WI38 (cell line): ENCODE results near the gene AGPAT1.
"Not testable (repeated sequence)": the region's sequence is repeated elsewhere in the genome, so short reads cannot be mapped to it uniquely, and the experiment has no call there.

Experiments used
- H3K4me3 ChIP-seq: 2 replicates; pipeline ENCODE4 v1.5.1; 2011; ENCODE audit warnings: low read depth, mild to moderate bottlenecking, control low read depth, low read length
- TF ChIP-seq, protein P1 (sequence below): IDR thresholded peaks from 2 replicates; pipeline ENCODE4 v1.5.1; 2012; ENCODE audit warnings: low read depth, mild to moderate bottlenecking, control low read depth, low read length

The AGPAT1 gene

GRCh38 chr6:32216998-32217397, 41.1 kb upstream of the AGPAT1 start:
- TF ChIP-seq, protein P1, sequence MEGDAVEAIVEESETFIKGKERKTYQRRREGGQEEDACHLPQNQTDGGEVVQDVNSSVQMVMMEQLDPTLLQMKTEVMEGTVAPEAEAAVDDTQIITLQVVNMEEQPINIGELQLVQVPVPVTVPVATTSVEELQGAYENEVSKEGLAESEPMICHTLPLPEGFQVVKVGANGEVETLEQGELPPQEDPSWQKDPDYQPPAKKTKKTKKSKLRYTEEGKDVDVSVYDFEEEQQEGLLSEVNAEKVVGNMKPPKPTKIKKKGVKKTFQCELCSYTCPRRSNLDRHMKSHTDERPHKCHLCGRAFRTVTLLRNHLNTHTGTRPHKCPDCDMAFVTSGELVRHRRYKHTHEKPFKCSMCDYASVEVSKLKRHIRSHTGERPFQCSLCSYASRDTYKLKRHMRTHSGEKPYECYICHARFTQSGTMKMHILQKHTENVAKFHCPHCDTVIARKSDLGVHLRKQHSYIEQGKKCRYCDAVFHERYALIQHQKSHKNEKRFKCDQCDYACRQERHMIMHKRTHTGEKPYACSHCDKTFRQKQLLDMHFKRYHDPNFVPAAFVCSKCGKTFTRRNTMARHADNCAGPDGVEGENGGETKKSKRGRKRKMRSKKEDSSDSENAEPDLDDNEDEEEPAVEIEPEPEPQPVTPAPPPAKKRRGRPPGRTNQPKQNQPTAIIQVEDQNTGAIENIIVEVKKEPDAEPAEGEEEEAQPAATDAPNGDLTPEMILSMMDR, result no peak

GRCh38 chr6:32216285-32216684, 40.4 kb upstream of the AGPAT1 start:
- no peak overlapping the region for H3K4me3 ChIP-seq
- TF ChIP-seq, protein P1, result no peak

More at GRCh38 chr6:32216998-32217397, 41.1 kb upstream of the AGPAT1 start:
- no peak overlapping the region for H3K4me3 ChIP-seq

DNA sequence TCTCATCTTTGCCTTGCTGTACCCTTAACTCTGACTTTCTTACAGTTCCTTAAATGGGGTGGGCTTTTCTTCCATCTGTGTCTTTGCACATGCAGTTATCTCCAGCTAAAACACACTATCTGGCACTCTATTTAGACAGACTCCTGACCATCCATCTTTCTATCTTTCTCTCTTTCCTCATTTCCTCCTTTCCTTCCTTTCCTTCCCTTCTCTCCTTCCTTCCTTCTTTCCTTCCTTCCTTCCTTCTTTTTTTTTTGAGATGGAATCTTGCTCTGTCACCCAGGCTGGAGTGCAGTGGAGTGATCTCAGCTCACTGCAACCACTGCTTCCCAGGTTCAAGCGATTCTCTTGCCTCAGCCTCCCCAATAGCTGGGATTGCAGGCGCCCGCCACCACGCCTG, 39.7 kb upstream of the AGPAT1 start:
- TF ChIP-seq, protein P1, result no peak
- no peak overlapping the region for H3K4me3 ChIP-seq

GRCh38 chr6:32214126-32214525, 38.2 kb upstream of the AGPAT1 start:
- no peak overlapping the region for H3K4me3 ChIP-seq
- TF ChIP-seq, protein P1, result no peak

DNA sequence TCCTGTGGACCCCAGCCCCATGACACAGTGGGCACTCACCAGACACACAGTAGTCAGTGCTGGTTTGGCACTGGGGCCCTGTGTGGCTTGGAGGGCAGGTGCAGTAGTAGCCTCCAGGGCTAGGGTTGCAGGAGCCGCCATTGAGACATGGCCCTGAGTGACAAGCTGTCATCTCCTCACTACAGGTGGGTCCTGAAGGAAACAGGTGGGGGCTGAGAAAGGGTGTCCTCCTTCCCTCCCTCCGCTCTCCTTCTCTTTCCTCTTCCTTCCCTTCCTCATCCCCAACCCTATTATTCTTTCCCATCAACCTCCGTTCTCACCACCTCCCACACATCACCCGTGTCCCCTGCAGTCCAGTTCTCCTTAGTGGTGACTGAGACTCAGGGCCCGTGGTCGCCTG, 37.8 kb upstream of the AGPAT1 start:
- H3K4me3 ChIP-seq, result no peak overlapping the region
- TF ChIP-seq, protein P1, result no peak

DNA sequence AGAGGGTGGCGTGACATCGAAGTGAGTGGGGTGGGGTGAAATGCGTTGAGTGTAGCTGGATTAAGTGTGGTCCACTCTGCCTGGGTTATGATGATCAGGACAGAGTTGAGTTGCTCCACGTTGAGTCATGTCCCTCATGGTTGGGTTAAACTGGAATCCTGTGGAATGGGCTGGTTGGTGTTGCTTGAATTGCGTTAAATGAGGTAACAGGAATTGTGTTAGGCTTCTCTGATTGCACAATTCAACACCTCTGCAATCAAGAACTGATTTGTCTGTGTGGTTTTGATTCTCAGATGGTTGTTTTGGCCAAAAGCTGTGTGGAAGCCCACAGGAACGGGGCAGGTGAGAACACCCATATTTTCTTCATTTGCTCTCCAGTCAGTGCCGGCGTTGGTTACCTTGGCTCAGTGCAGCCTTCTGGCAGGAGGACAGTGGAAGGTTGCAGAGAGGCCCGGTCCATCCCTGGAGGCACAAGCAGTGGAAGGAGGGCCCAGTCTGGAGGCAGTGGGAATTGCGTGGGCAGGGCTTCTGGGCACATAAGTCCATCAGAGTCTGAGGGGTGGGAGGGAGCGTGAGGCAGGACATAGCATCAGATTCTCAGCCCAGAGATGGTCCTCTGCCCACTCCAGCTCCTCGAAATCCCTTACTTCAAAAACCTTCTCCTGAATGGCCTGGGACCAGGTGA, 36.3 kb upstream of the AGPAT1 start:
- TF ChIP-seq, protein P1, result no peak
- H3K4me3 ChIP-seq, result no peak overlapping the region

DNA sequence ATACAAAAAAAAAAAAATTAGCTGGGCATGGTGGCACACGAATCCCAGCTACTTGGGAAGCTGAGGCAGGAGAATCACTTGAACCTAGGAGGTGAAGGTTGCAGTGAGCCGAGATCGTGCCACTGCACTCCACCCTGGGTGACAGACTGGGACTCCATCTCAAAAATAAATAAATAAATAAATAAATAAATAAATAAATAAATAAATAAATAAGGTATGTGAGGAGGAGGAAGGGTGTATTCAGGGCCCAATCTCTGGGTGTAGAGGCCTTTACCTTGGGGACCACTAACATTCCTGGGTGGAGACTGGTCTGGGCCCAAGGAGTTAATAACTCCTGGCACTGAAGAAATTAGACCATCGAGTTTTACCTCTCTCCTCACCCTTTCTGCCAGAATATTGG, 35.5 kb upstream of the AGPAT1 start:
- not testable (repeated sequence) for H3K4me3 ChIP-seq

DNA sequence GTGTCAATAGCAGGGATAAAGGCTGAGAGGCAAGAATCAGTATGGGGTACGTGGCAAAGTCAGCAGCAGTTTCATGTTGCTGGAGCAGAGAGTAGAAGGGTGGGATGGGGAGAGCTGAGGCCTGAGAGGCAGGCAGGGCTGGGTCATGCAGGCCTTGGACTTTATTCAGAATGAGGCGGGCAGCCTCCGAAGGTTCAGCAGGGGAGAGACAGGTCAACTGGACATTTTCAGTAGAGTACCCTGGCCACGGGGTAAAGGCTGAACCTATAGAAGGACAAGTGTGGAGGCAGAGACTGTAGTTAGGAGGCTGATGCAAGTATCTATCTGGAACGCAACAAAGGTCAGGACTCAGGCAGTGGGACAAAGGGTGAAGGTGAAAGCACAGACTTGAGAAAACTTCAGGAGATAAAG, 34.3 kb upstream of the AGPAT1 start:
- TF ChIP-seq, protein P1, result no peak
- no peak overlapping the region for H3K4me3 ChIP-seq
